Thoracic aorta (tissue), 2 donors: Measurements from ENCODE around the gene SDK2. TPM values are rescaled to one million over a fixed set of nuclear protein-coding genes. Genes with fewer than 3 reads are reported as not detected.

Experiments
- ATAC-seq: fragments of 150-250 bp; one replicate; pipeline ENCODE4 v1.8.0; 2017; ENCODE audit warnings: low read depth; ENCODE audit not compliant: insufficient number of reproducible peaks, low FRiP score
- DNase-seq: peaks from one replicate; pipeline ENCODE4 v3.0.0-alpha.2; 2020; ENCODE audit warnings: low spot score
- H3K27ac ChIP-seq, 2 donors: fragments of 200-600 bp; sonication (generic); 1 replicate in 1 of 2; 2 replicates in 1 of 2; pipeline ENCODE4 v1.5.1; 2016; ENCODE audit warnings: mild to moderate bottlenecking in 2 of 2, moderate library complexity in 2 of 2
- H3K27me3 ChIP-seq: fragments of 200-600 bp; sonication (generic); replicated peaks from 2 replicates; pipeline ENCODE4 v1.6.0; 2016; ENCODE audit warnings: mild to moderate bottlenecking; ENCODE audit not compliant: insufficient read depth
- H3K36me3 ChIP-seq: fragments of 200-600 bp; sonication (generic); one replicate; pipeline ENCODE4 v1.5.1; 2016
- H3K4me1 ChIP-seq, 2 donors: fragments of 200-600 bp; sonication (generic); 1 replicate in 1 of 2; 2 replicates in 1 of 2; pipeline versions ENCODE4 v1.5.1 to v1.6.0; 2016; ENCODE audit warnings: low read depth in 2 of 2, mild to moderate bottlenecking in 1 of 2; ENCODE audit not compliant: control insufficient read depth in 1 of 2
- H3K4me3 ChIP-seq: fragments of 200-600 bp; sonication (generic); 2 replicates; pipeline ENCODE4 v1.5.1; 2016; ENCODE audit warnings: mild to moderate bottlenecking
- H3K9me3 ChIP-seq: fragments of 200-600 bp; sonication (generic); 2 replicates; pipeline ENCODE4 v1.5.1; 2016
- CTCF ChIP-seq: fragments of 200-600 bp; sonication (generic); IDR thresholded peaks from one replicate; pipeline ENCODE4 v1.5.1; 2019; ENCODE audit warnings: antibody characterized with exemption
- total RNA-seq, 2 donors: library from RNA; depleted of rRNA; stranded (reverse); fragments of >200 nt; gene quantifications; one replicate each; pipeline versions ENCODE4 v1.1.0 to v1.2.3, GENCODE V29; 2016

Gene SDK2
- total RNA-seq, 2 donors from 2014 or later: 6.0 to 8.9 TPM

- Histone ChIP-seq H3K4me1 (peaks cover 0 to 20% of the 10 kb centered on the region in 2 donors), H3K9me3 (no peaks in the 10 kb centered on the region), H3K27ac (no peak overlapping the region), H3K27me3 (no peaks in the 10 kb centered on the region), H3K4me3 (no peak overlapping the region), H3K36me3 (no peaks in the 10 kb centered on the region)
- DNase-seq (no peak), ATAC-seq (no peak)
- TF ChIP-seq CTCF: no peak
Observed at GRCh38 chr17:73351764-73352163, 292.5 kb downstream of the SDK2 start.

- H3K4me3 ChIP-seq: no peak overlapping the region
- H3K36me3 ChIP-seq: no peaks in the 10 kb centered on the region
- H3K9me3 ChIP-seq: no peaks in the 10 kb centered on the region
- DNase-seq: no peak
- H3K4me1 ChIP-seq: peaks cover 0 to 11% of the 10 kb centered on the region in 2 donors
- no peak for ATAC-seq
- H3K27ac ChIP-seq: no peak overlapping the region
- no peak for TF ChIP-seq CTCF
- H3K27me3 ChIP-seq: no peaks in the 10 kb centered on the region
Observed at GRCh38 chr17:73350864-73351263, 293.4 kb downstream of the SDK2 start.

- ATAC-seq (no peak), DNase-seq (no peak)
- Histone ChIP-seq H3K4me1 (peaks cover 0 to 10% of the 10 kb centered on the region in 2 donors), H3K27me3 (no peaks in the 10 kb centered on the region), H3K36me3 (no peaks in the 10 kb centered on the region), H3K4me3 (no peak overlapping the region), H3K27ac (no peak overlapping the region), H3K9me3 (no peaks in the 10 kb centered on the region)
- TF ChIP-seq CTCF: no peak
Observed at GRCh38 chr17:73349647-73350046, 294.6 kb downstream of the SDK2 start.

- no peak for DNase-seq
- no peak overlapping the region for H3K4me3 ChIP-seq
- peaks cover 0 to 10% of the 10 kb centered on the region in 2 donors for H3K4me1 ChIP-seq
- no peak overlapping the region for H3K27ac ChIP-seq
- no peak for ATAC-seq
- H3K9me3 ChIP-seq: no peaks in the 10 kb centered on the region
- TF ChIP-seq CTCF: no peak
- H3K27me3 ChIP-seq: no peaks in the 10 kb centered on the region
- H3K36me3 ChIP-seq: no peaks in the 10 kb centered on the region
Observed at GRCh38 chr17:73349138-73349537, 295.1 kb downstream of the SDK2 start.

- peaks cover 0 to 12% of the 10 kb centered on the region in 2 donors for H3K4me1 ChIP-seq
- H3K4me3 ChIP-seq: no peak overlapping the region
- DNase-seq: no peak
- no peaks in the 10 kb centered on the region for H3K36me3 ChIP-seq
- H3K27me3 ChIP-seq: no peaks in the 10 kb centered on the region
- no peak overlapping the region for H3K27ac ChIP-seq
- no peak for ATAC-seq
- no peaks in the 10 kb centered on the region for H3K9me3 ChIP-seq
- TF ChIP-seq CTCF: no peak
Observed at GRCh38 chr17:73348829-73349095, 295.5 kb downstream of the SDK2 start.
